Kidney capillary endothelial cell (primary cell): ENCODE measurements around the gene ZNF850.
A peak's percentile ranks its signal among the peaks of the same experiment; 100 is the strongest.

Experiments used
- DNase-seq: peaks from one replicate; pipeline ENCODE4 v3.0.0-alpha.2; 2018; ENCODE audit warnings: low spot score

Gene ZNF850

DNA sequence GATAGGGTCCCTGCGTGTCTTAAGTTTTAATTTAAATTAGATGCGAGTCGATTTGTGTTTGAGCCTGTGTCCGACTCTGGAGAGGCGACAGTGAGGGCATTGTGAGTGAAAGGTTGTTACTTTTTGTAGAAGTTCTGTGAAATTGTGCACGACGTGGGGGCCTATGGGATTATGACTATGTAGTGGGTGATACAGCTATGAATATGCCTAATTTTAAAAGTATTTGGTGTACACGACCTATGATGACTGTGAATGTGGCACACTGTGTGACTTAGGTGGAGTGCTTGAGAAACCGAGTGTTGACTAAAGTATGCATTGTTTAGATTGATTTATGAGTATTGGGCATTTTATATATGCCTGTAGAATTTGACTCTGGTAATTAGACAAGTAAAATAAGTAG, 84.5 kb downstream of the ZNF850 start:
- no peak for DNase-seq

DNA sequence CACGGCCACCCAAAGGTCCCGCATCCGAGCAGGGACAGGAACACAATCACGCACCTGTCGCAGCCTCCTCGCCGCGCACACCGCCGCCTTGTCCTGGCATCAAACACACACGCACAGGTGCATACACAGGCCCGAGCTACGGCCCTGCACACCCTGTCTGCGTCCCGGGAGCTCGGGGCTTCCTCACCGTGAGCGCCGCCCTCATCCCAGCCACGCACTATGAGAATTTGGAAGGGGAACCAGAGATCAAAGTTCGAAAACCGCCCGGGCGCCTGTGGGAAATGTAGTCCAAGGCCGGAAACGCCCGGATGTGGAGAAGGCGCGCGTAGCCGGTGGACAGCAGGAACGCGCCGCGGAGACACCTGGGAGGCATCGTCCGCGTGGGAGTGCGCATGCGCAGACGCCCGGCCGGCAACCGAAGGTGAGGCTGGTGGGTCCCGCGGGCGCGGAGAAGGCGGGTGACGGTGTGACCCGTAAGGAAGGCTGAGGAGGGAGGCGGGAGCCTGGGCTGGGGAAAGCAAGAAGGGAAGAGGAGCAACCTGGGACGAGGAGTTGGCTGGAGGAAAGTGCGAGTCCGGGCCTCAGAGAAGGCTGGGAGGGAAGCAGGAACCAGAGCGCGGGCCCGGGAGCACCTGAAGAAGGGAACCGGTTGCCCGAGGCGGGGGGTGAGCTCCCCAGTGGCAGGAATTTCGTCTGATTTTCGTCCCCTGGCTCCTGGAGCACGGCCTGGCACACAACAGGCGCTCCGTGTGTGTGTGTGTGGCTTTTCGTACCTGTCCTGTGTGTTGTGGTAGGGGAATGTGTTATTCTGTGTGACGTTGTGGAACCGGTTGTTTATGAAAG, 85.2 kb downstream of the ZNF850 start, which contains the start of gene ZNF567:
Gene ZNF567 (plus strand): TSS at position 399 of the 843 bp plus-strand sequence. CDS start 7,256 bp downstream, outside the sequence.
- peak; percentile 83 for DNase-seq

DNA sequence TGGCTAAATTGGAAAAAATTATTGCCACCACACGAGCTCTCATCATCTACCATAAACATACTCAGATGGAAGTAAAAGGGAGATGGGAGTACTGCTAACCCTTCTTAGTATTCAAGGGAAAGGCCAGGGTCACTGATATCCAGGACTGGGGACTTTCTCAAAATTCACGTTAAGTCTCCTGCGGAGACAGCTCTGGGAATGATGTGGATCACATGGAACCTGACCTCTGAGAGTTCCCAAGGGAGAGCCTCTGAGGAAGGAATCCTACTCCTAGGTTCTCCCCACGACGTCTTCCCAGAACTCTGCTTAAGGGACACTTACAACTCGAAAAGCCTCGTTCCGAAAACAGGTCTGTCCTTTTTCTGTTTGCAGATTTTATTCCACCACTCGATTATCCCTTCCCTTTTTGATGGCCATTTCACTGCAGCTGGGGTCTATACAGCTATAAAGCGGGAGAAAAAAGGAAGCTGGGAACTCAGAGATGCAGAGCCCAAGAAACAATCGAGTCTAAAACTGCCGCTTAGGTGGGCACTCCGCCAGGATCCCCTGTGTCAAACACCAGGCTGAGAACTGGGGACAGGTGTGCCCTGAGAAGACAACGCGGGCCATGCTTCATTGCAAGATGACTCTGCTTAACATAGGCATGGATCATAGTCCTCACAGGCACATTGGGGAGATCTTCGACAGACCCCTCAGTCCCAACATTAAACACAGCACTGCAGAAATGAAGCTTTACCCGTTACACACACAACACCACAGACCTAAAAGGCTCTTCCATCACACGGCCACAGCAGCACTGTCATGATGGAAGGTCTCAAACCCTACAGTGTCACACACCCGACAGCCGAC, 86.0 kb downstream of the ZNF850 start:
- no peak for DNase-seq

DNA sequence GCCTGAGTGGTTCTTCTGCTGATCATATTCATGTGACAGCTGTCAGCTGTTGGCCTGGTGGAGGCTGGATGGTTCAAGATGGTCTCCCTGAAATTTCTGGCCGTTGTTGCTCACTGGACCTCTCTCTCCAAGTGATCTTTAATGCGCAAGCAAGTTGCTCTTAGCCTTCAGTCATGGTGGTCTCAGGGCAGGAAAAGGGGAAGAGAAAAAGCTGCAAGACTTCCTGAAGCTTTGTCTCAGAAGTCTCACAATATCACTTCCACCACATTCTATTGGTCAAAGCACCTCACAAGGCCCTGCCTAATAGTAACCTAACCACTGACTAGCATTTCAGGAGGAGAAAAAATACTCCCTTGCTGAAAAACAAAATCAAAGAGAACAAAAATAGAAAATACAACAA, 86.8 kb downstream of the ZNF850 start:
- no peak for DNase-seq

DNA sequence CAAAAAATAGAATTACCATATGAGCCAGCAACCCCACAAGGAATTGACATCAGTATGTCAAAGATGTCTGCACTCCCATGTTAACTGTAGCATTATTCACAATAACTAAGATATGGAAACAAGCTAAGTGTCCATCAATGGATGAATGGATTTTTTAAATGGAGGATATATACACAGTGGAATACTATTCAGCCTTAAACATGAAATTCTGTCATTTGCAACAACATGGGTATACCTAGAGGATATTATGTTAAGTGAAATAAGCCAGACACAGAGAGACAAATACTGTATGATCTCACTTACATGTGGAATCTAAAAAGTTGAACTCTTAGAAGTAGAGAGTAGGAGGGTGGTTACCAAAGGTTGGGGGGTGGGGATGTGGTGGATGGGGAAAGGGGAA, 93.2 kb downstream of the ZNF850 start:
- DNase-seq: no peak

DNA sequence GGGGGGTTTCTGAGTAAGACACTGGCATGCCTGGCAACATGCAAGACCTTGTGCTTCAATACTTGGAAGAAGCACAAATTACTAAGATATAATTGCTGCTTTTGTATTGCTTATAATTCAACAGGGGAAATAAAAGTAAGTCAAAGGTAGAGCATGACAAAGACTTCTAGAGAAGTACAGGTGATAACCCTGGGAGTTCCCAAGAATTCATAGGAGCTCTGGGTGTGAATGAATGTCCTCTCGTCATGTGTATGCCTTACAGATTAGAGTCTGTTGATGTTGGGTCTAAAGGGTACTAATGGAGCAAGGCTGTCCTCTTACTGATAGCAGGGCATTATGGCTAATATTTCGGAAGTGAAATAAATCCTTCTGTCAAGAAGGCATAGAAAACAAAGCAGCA, 98.4 kb downstream of the ZNF850 start:
- no peak for DNase-seq

DNA sequence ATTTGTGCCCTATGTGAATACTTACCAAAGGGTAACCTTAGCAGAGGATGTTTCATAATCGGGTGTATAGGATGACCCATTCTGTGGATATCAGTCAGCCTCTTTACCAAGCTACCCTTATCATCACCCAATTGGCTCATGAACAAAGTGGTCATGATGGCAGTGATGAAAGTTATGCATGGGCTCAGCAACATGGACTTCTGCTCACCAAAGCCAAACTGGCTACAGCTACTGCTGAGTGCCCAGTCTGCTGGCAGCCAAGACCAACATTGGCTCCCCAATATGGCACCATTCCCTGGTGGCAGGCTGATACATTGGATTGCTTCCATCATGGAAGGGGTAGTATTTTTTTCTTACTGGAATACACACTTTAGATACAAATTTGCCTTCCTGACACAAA, 100.2 kb downstream of the ZNF850 start:
- no peak for DNase-seq

DNA sequence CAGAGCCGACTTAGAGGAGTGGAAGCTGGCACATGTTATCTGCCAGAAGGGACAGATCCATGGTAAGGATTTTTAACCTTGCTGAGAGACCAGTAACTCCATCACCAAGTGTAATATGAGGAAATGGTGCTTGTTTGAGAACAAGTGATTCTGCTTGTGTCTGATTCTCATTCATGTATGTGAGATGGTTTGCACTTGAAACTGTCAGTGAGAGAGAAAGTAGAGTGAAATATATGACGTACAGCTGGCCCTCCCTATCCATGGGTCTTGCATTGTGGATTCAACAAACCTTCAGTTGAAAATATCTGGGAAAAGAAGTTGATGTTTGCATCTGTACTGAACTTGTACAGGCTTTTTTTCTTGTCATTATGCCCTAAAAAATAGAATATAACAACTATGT, 104.0 kb downstream of the ZNF850 start:
- no peak for DNase-seq

DNA sequence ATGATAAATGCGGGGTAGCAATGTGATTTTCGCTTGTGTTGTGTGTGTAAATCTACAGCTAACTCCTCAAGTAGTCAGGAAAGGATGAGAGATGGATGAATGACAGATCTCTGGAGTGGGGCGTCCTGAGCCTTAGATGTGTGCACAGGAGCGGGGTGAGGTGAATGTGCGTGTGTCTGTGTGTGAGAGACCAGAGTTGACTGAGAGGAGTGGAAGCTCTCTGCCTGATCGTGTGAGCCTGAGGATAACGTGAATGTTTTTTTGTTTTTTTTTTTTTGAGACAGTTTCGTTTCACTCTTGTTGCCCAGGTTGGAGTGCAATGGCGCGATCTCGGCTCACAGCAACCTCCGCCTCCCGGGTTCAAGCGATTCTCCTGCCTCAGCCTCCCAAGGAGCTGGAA, 106.8 kb downstream of the ZNF850 start:
- DNase-seq: no peak
